Stimulated activated CD4-positive, alpha-beta T cell treated with anti-CD3 and anti-CD28 coated beads, Interleukin-4, amount 100 ng/mL, for 48 hours (primary cell): ENCODE results near the gene VTCN1.
"Not testable (repeated sequence)": the region's sequence is repeated elsewhere in the genome, so short reads cannot be mapped to it uniquely, and the experiment has no call there.

ENCODE experiments used
- DNase-seq, 2 donors: peaks; one replicate each; pipeline ENCODE4 v3.0.0-alpha.2; 2020; ENCODE audit warnings: low read depth in 2 of 2

The VTCN1 gene

GRCh38 chr1:117166076-117166475, 44.7 kb downstream of the VTCN1 start:
- DNase-seq = no peak

- no peak for DNase-seq
Observed at GRCh38 chr1:117164209-117164608, 46.5 kb downstream of the VTCN1 start.

- DNase-seq = no peak
Observed at GRCh38 chr1:117162816-117163215, 47.9 kb downstream of the VTCN1 start.

- DNase-seq = no peak
Observed at GRCh38 chr1:117161887-117162286, 48.8 kb downstream of the VTCN1 start.

DNA sequence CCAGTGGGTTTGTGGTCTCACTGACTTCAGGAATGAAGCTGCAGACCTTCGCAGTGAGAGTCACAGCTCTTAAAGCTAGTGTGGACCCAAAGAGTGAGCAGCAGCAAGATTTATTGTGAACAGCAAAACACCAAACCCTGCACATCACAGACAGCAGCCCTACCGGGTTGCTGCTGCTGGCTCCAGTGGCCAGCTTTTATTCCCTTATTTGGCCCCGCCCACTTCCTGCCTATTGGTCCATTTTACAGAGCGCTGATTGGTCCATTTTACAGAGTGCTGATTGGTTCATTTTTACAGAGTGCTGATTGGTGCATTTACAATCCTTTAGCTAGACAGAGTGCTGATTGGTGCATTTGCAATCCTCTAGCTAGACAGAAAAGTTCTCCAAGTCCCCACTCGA, 59.4 kb downstream of the VTCN1 start:
- DNase-seq = not testable (repeated sequence)

- no peak for DNase-seq
Observed at GRCh38 chr1:117150316-117150715, 60.4 kb downstream of the VTCN1 start.

GRCh38 chr1:117147856-117148588, 62.7 kb downstream of the VTCN1 start:
- DNase-seq = no peak

DNA sequence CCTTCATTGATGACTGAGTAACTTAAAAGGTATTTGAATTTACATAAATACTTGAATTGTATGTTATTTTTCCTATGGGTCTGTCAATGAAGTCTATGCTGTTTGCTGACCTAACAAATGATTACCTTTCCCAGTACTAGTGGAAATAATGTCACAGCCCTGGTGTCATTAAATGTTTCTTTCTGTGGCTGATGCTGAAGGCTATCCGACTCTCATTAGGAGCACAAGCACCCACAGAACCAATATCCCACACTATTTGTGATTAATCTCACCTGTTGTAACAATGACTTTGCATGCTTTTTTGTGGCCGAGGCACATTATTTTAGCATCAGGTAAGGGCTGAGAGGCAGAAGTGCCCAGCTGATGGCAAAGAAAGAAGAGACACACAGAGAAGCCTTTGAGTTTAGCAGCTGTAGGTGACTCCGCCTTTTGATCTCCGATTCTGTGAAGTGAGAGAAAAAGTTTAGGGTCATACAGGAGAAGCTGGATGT, 63.3 kb downstream of the VTCN1 start:
- DNase-seq = no peak

DNA sequence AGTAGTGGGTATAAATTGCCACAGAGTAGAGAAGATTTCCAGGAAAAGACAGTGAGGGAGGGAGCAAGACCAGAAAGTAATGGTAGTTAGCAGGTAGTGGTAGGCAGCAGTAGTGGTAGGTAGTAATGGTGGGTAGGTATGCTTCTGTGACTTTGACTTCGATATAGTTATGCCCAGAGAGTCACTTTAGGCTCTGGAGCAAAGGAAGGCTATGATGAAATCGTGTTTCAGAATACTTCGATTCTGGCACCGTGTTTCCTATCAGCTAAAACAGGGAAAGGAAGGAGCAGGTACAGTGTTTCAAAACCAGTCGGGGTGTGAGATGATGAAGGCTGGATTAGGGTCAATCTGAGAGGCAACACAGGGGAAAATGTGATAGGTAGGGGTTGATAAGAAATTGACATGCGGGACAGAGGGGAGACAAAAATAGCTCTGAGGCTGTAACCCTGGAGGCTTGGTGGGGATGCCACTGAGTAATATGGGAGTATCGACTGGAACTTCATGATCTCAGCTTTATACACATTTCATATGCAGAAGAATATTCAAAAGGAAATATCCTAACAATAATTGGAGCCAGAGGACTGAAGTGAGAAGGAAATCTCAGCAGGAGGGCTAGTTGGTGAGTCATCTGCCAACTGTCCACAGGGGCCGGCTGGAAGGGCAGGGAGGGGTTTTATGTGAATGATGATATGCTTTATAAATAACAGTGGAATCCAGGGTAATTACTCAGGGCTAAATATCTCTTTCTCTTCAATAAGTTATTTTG, 64.0 kb downstream of the VTCN1 start:
- DNase-seq = no peak

DNA sequence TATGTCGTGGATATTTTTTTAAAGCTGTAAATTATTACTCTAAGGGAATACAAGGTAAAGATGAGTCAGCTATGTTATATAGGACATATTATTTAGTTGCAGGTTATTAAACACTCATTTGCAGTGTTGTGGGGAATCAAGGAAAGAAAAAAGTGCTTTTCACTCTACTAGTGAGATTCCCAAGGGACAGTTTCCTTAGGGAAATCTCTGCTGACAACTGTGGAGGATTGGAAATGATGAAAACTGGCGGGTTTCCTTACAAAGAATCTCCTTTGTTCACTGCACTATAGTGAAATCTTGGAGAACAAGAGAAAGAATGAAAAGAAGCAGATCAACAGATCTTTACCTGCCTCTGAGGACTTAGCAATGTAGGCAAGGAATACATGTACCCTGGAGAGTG, 64.7 kb downstream of the VTCN1 start:
- no peak for DNase-seq

- no peak for DNase-seq
Observed at GRCh38 chr1:117143871-117144270, 66.9 kb downstream of the VTCN1 start.

DNA sequence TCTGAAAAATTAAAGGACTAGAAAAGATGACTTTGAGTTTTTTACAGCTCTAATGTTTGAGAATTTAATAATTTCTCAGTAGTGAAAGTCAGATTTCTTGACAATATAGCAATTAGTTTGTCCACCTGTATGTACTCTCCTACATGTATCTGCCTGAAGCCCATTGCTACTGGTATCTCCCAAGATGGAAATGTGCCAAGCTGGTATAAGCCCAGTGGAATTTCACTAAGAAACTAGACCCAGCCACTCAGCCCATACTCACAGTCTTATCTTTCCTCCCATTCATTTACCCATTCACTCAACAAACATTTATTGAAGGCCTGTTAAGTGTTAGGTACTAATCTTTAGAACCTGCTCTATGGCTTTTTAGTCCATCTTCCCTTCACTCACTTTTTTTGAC, 67.6 kb downstream of the VTCN1 start:
- no peak for DNase-seq

GRCh38 chr1:117142200-117142599, 68.5 kb downstream of the VTCN1 start:
- DNase-seq = no peak

GRCh38 chr1:117138561-117138960, 72.2 kb downstream of the VTCN1 start:
- no peak for DNase-seq

DNA sequence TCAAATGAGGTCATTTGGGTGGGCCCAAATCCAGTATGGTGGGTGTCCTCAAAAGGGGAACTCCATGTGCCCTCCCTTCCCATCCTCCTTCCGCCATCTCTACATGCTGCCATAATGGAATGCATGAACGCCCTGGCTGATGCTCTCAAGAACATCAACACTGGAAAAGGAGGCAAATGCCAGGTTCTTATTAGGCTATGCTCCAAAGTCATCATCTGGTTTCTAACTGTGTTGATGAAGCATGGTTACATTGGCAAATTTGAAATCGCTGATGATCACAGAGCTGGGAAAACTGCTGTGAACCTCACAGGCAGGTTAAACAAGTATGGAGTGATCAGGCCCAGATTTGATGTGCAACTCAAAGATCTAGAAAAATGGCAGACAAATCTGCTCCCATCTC, 72.6 kb downstream of the VTCN1 start:
- no peak for DNase-seq

- no peak for DNase-seq
Observed at GRCh38 chr1:117137281-117137855, 73.4 kb downstream of the VTCN1 start.

- DNase-seq = no peak
Observed at GRCh38 chr1:117136749-117137148, 74.0 kb downstream of the VTCN1 start.

DNA sequence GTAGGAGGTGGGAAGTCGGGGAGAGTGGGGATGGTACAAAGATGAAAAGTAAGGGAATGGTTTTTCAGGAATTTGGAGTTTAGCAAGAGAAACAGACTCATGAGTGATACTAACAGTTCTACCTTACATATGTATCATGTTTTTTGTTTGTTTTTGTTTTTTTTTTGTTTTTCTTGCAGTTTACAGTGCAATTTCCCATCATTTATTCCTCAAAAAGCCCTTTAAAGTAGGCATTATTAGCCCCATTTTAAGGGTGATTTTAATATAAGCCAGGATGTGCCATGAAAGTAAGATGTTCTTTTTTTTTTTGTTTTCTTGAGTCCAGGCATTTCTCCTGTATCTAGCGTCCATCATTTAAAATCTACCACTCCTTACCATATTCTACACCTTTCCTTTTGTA, 75.4 kb downstream of the VTCN1 start:
- DNase-seq = no peak

GRCh38 chr1:117130526-117130925, 80.2 kb downstream of the VTCN1 start:
- no peak for DNase-seq

GRCh38 chr1:117128323-117129079, 82.2 kb downstream of the VTCN1 start:
- no peak for DNase-seq

- DNase-seq = no peak
Observed at GRCh38 chr1:117127795-117128194, 82.9 kb downstream of the VTCN1 start.

DNA sequence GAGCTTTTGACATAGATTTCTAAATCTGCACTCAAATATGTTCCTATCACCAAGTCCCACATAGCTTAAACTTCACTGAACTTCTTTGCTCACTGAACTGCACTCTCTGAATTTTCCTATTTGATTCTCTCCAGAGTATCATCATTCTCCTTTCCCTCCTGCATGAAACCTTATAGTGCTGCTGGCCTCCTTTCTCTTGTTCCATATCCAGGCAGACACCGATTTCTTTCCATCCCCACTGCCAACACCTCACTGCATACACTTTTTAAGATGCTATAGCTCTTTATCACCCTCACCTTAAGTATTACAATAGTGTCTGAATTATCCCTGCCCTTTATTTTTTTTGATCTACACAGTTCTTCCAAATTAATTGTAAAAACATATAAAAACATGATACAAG, 86.1 kb downstream of the VTCN1 start:
- DNase-seq = no peak
